K562 (cell line): ENCODE results near the gene RNU1-2. TPM values are rescaled to one million over a fixed set of nuclear protein-coding genes. Genes with fewer than 3 reads are reported as not detected.
A peak's percentile ranks its signal among the peaks of the same experiment; 100 is the strongest.

Source experiments
- AFF1 ChIP-seq, 2 experiments: fragments of 450-650 bp; IDR thresholded peaks; 2 replicates each; pipeline ENCODE4 v1.6.1; 2018; ENCODE audit warnings: mild to moderate bottlenecking in 2 of 2, low read depth in 1 of 2; ENCODE audit not compliant: partially characterized antibody in 2 of 2
- ATF3 ChIP-seq, 2 experiments: fragments of 450-650 bp in 1 of 2; sonication (generic) in 1 of 2; formaldehyde crosslinking in 1 of 2; IDR thresholded peaks in 1 of 2; conservative IDR thresholded peaks in 1 of 2; 2 replicates each; pipeline versions ENCODE4 v1.6.1 to v1.8.1; 2016 to 2023; ENCODE audit warnings: mild to moderate bottlenecking in 2 of 2, moderate library complexity in 2 of 2, inconsistent platforms in 1 of 2, missing genetic modification reagents in 1 of 2
- ATF7 ChIP-seq: fragments of 450-650 bp; IDR thresholded peaks from 2 replicates; pipeline ENCODE4 v1.7.1; 2014; ENCODE audit warnings: mild to moderate bottlenecking, moderate library complexity
- CXXC5 ChIP-seq: fragments of 250-450 bp; sonication (Bioruptor Pico); IDR thresholded peaks from 2 replicates; pipeline ENCODE4 v1.8.0; 2022; ENCODE audit warnings: inconsistent platforms, mild to moderate bottlenecking, moderate library complexity
- E2F3 ChIP-seq: fragments of 250-450 bp; sonication (Bioruptor Pico); IDR thresholded peaks from 2 replicates; pipeline ENCODE4 v1.4.0; 2020; ENCODE audit warnings: mild to moderate bottlenecking
- FOXP1 ChIP-seq: sonication (generic); formaldehyde crosslinking; IDR thresholded peaks from 2 replicates; pipeline ENCODE4 v1.8.0; 2022; ENCODE audit warnings: mild to moderate bottlenecking, missing genetic modification reagents
- HNRNPL ChIP-seq: fragments of 200-400 bp; formaldehyde crosslinking; IDR thresholded peaks from 2 replicates; pipeline ENCODE4 v1.6.1; 2017; ENCODE audit warnings: low read depth, mild to moderate bottlenecking, low read length
- MAZ ChIP-seq, 2 experiments: fragments of 450-650 bp in 1 of 2; sonication (generic) in 1 of 2; formaldehyde crosslinking; IDR thresholded peaks in 1 of 2; conservative IDR thresholded peaks in 1 of 2; 2 replicates each; pipeline versions ENCODE4 v1.4.0 to v1.5.0; 2020; ENCODE audit warnings: mild to moderate bottlenecking in 1 of 2, missing genetic modification reagents in 1 of 2
- PRDM10 ChIP-seq: fragments of 450-650 bp; IDR thresholded peaks from 2 replicates; pipeline ENCODE4 v1.6.1; 2018; ENCODE audit not compliant: partially characterized antibody
- ZBTB12 ChIP-seq: fragments of 250-450 bp; sonication (Bioruptor Pico); IDR thresholded peaks from 2 replicates; pipeline ENCODE4 v1.4.0; 2020
- ZNF23 ChIP-seq: fragments of 250-450 bp; sonication (Bioruptor Pico); IDR thresholded peaks from 2 replicates; pipeline ENCODE4 v1.4.0; 2020; ENCODE audit warnings: mild to moderate bottlenecking
- ZNF41 ChIP-seq: fragments of 250-450 bp; sonication (Bioruptor Pico); conservative IDR thresholded peaks from 2 replicates; pipeline ENCODE4 v1.4.0; 2020; ENCODE audit warnings: mild to moderate bottlenecking
- ZNF444 ChIP-seq: fragments of 250-450 bp; sonication (Bioruptor Pico); IDR thresholded peaks from 2 replicates; pipeline ENCODE4 v1.4.0; 2020; ENCODE audit warnings: mild to moderate bottlenecking, moderate library complexity
- ZNF449 ChIP-seq: fragments of 250-450 bp; sonication (Bioruptor Pico); IDR thresholded peaks from 2 replicates; pipeline ENCODE4 v1.8.0; 2022; ENCODE audit warnings: moderate library complexity, mild to moderate bottlenecking, inconsistent platforms
- ZNF778 ChIP-seq: fragments of 450-650 bp; formaldehyde crosslinking; IDR thresholded peaks from 2 replicates; pipeline ENCODE4 v1.4.0; 2020; ENCODE audit warnings: mild to moderate bottlenecking, moderate library complexity
- polyA plus RNA-seq, 8 experiments: library from polyadenylated mRNA; depleted of rRNA in 4 of 8; stranded (reverse) in 5 of 8; unstranded in 3 of 8; fragments of >200 nt; fragmentation: Nextera tagmentation in 2 of 8; fragmentation: Illumina TruSeq in 1 of 8; extraction: Ambion mirVana in 2 of 8; extraction: Trizol in 1 of 8; gene quantifications; 2 replicates each; pipeline versions ENCODE4 v1.2.1 to v1.2.3, GENCODE V29; 2011 to 2014; ENCODE audit warnings: inconsistent platforms in 1 of 8, missing spikeins in 1 of 8
- total RNA-seq, 7 experiments: library from RNA; depleted of rRNA in 6 of 7; stranded (reverse); fragments of >200 nt in 6 of 7; fragmentation: Illumina TruSeq in 2 of 7; extraction: Trizol in 2 of 7; gene quantifications; 2 replicates each; pipeline versions ENCODE4 v1.2.1 to v1.2.3, GENCODE V29; 2011 to 2021; ENCODE audit warnings: low replicate concordance in 1 of 7

RNU1-2 gene
- total and polyA plus RNA-seq, 9 of the 15 experiments (the other 6 are each of a cell fraction or from before 2014, with no cell fraction given): under 0.01 to 32,823 (median 2,538) TPM; not detected in 4

- TF ChIP-seq ZBTB12 (CRISPR knock-in tag): peak; percentile 87
- TF ChIP-seq E2F3 (CRISPR knock-in tag): 0 out of 2 replicates have a peak, but pooled peaks have one; percentile 12
- TF ChIP-seq CXXC5 (CRISPR knock-in tag): peak; percentile 32
- TF ChIP-seq FOXP1 (CRISPR knock-in tag): no peak
- TF ChIP-seq ATF3 (IDR thresholded peaks at IDR 0.05): peak; percentile 98
- no peak for TF ChIP-seq ATF3 (CRISPR knock-in tag; conservative IDR thresholded peaks at IDR 0.05)
- peak; percentile 62; the same call in 1 of the 2 replicates for TF ChIP-seq ZNF449 (CRISPR knock-in tag)
- no peak; a peak in 1 of 4 replicates for TF ChIP-seq MAZ (CRISPR knock-in tag; conservative IDR thresholded peaks at IDR 0.05 in 1 of 2, IDR thresholded peaks at IDR 0.05 in 1 of 2)
- 0 out of 2 replicates have a peak, but pooled peaks have one; percentile 16 for TF ChIP-seq ZNF778 (CRISPR knock-in tag)
- TF ChIP-seq PRDM10: peak; percentile 65
- TF ChIP-seq ZNF444 (CRISPR knock-in tag): peak; percentile 13; the same call in 1 of the 2 replicates
- peak in 1 of 2 experiments; percentile 88 for TF ChIP-seq AFF1 (IDR thresholded peaks at IDR 0.05; ENCODE audit: low read depth in 1 of 2, partially characterized antibody in 2 of 2)
- TF ChIP-seq ATF7: peak; percentile 98
- TF ChIP-seq HNRNPL: no peak
- peak; percentile 81; the same call in 1 of the 2 replicates for TF ChIP-seq ZNF41 (CRISPR knock-in tag)
- 0 out of 2 replicates have a peak, but pooled peaks have one; percentile 18 for TF ChIP-seq ZNF23 (CRISPR knock-in tag)
These were observed 8.9 kb downstream of the RNU1-2 start (continued) for GRCh38 chr1:16904560-16905109.
